Measurements from ENCODE around the gene FAM171A2.

GRCh38 chr17:44343510-44344209, 20.0 kb downstream of the FAM171A2 start:
- TF ChIP-seq CTCF (conservative IDR thresholded peaks at IDR 0.05) (no peak), ZFX (IDR thresholded peaks at IDR 0.05) (no peak)

Measured in C4-2B (cell line).